ENCODE measurements around the gene KIF24. TPM values are rescaled to one million over a fixed set of nuclear protein-coding genes. Genes with fewer than 3 reads are reported as not detected.
"Not testable (repeated sequence)": the region's sequence is repeated elsewhere in the genome, so short reads cannot be mapped to it uniquely, and the experiment has no call there.

Gene KIF24
- total and polyA plus RNA-seq, 3 donors from 2014 or later, result 18.3 to 34.7 (median 20.0) TPM

DNA sequence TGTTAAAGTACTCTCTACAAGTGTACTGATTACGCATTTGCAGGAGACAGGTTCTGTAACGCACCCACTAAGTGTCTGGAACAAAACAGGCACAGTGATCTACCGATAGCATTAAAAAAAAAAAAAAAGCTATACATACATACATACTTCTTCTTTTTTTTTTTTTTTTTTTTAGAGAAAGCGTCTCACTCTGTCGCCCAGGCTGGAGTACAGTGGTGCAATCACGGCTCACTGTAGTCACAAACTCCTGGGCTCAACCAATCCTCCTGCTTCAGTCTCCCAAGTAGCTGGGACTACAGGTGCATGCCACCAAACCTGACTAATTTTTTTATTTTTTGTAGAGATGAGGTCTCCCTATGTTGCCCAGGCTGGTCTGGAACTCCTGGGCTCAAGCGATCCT lies 7.6 kb downstream of the KIF24 start:
- H3K9me3 ChIP-seq, result no peaks in the 10 kb centered on the region
- intact Hi-C loops (cut with DNase I; ENCODE audit: low total_unique reads), result no loop called here
- TF ChIP-seq POLR2A (IDR thresholded peaks at IDR 0.05), result no peak
- TF ChIP-seq, protein P1, sequence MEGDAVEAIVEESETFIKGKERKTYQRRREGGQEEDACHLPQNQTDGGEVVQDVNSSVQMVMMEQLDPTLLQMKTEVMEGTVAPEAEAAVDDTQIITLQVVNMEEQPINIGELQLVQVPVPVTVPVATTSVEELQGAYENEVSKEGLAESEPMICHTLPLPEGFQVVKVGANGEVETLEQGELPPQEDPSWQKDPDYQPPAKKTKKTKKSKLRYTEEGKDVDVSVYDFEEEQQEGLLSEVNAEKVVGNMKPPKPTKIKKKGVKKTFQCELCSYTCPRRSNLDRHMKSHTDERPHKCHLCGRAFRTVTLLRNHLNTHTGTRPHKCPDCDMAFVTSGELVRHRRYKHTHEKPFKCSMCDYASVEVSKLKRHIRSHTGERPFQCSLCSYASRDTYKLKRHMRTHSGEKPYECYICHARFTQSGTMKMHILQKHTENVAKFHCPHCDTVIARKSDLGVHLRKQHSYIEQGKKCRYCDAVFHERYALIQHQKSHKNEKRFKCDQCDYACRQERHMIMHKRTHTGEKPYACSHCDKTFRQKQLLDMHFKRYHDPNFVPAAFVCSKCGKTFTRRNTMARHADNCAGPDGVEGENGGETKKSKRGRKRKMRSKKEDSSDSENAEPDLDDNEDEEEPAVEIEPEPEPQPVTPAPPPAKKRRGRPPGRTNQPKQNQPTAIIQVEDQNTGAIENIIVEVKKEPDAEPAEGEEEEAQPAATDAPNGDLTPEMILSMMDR (IDR thresholded peaks at IDR 0.05), result no peak
- H3K27me3 ChIP-seq, result no peaks in the 10 kb centered on the region
- H3K4me3 ChIP-seq, result no peak overlapping the region
- H3K36me3 ChIP-seq (ENCODE audit: low read depth, missing control alignments), result no peaks in the 10 kb centered on the region
- no peaks in the 10 kb centered on the region for H3K4me1 ChIP-seq
- H3K27ac ChIP-seq, result no peak overlapping the region
- no peak for DNase-seq
- WGBS, 2 donors, result 91 to 99% methylated on average over 7 of the region's 7 CpGs

- TF ChIP-seq POLR2A (IDR thresholded peaks at IDR 0.05), result no peak
- Histone ChIP-seq H3K36me3 (ENCODE audit: low read depth, missing control alignments) (no peaks in the 10 kb centered on the region), H3K4me1 (no peaks in the 10 kb centered on the region), H3K4me3 (no peak overlapping the region), H3K27ac (no peak overlapping the region), H3K9me3 (no peaks in the 10 kb centered on the region), H3K27me3 (no peaks in the 10 kb centered on the region)
- intact Hi-C loops (cut with DNase I; ENCODE audit: low total_unique reads), result no loop called here
- WGBS, 2 donors, result 94% methylated on average over 40 to 44 of the region's 44 CpGs
- DNase-seq, result no peak
Observed at GRCh38 chr9:34318163-34318790, 10.8 kb downstream of the KIF24 start.

DNA sequence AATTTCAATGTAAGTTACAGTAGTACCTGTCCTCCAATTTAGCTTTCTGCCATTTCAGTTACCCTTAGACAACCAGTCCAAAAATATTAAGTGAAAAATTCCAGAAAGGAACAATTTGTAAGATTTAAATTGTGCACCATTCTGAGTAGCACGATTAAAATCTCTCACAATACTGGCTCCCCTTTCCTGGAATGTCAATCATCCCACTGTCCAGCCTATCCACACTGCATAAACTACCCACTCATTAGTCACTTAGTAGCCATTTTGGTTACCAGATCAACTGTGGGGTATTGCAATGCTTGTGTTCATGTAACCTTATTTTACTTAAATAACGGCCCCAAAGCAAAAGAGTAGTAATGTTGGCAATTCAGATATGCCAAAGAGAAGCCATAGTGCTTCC lies 11.6 kb downstream of the KIF24 start:
- Histone ChIP-seq H3K27ac (no peak overlapping the region), H3K4me3 (no peak overlapping the region), H3K36me3 (ENCODE audit: low read depth, missing control alignments) (no peaks in the 10 kb centered on the region), H3K4me1 (no peaks in the 10 kb centered on the region), H3K9me3 (no peaks in the 10 kb centered on the region), H3K27me3 (no peaks in the 10 kb centered on the region)
- intact Hi-C loops (cut with DNase I; ENCODE audit: low total_unique reads), result no loop called here
- no peak for TF ChIP-seq POLR2A (IDR thresholded peaks at IDR 0.05)
- TF ChIP-seq, protein P1 (IDR thresholded peaks at IDR 0.05), result no peak
- WGBS, 2 donors, result 64 to 71% methylated on average over 2 of the region's 2 CpGs
- DNase-seq, result no peak

DNA sequence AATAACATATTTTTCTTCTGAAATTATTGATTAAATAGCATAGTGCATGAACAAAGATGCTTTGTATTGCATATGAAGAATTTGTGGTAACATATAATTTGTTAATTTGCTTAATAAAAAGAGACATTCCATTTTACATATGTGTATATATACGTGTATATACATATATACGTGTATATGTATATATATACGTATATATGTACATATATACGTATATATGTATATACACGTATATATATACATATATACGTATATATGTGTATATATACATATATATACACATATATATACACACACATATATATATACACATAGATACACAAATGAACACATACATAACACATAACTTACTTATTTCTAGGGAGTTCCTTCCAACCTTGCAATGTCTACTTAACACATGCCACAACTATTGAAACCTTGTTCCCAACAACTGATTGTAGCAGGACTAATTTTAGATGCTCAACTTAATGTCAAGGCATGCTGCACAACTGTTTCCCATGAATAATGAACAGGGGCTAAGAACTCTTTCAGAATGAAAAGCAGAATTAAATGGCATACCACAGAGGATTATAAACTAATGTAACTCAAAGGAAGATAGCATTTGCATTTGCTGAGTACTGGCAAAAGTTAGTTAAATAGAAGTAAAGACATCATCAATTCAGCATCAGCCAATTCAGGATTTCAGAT lies 17.4 kb downstream of the KIF24 start:
- Histone ChIP-seq H3K27me3 (no peaks in the 10 kb centered on the region), H3K36me3 (ENCODE audit: low read depth, missing control alignments) (no peaks in the 10 kb centered on the region), H3K9me3 (no peaks in the 10 kb centered on the region), H3K27ac (no peak overlapping the region), H3K4me3 (no peak overlapping the region), H3K4me1 (no peaks in the 10 kb centered on the region)
- intact Hi-C loops (cut with DNase I; ENCODE audit: low total_unique reads), result no loop called here
- TF ChIP-seq POLR2A (IDR thresholded peaks at IDR 0.05), result no peak
- 77 to 95% methylated on average over 6 of the region's 6 CpGs for WGBS, 2 donors
- no peak for DNase-seq

DNA sequence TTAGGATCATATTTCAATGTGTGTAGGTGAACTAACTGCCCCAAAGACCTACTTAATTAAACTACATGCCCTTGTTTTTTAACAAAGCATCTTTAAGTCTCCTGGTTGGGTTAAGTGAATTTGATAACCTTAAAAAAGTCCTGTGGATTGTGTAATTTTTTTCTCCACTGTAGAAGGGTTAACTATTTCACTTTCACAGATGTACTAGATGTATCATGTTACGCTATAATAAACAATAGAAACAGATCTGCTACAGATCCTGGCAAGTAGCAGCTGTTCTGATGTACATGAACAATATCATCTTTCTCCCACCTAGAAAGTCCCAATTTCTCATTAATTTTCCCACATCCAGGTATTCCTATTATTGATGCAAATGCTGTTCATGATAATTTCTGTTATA lies 18.9 kb downstream of the KIF24 start:
- Histone ChIP-seq H3K27me3 (no peaks in the 10 kb centered on the region), H3K9me3 (no peaks in the 10 kb centered on the region), H3K4me1 (no peaks in the 10 kb centered on the region), H3K36me3 (ENCODE audit: low read depth, missing control alignments) (no peaks in the 10 kb centered on the region), H3K27ac (no peak overlapping the region), H3K4me3 (no peak overlapping the region)
- 86 to 90% methylated on average over 1 of the region's 1 CpG for WGBS, 2 donors
- intact Hi-C loops (cut with DNase I; ENCODE audit: low total_unique reads), result no loop called here
- no peak for DNase-seq
- TF ChIP-seq, protein P1 (IDR thresholded peaks at IDR 0.05), result no peak
- TF ChIP-seq POLR2A (IDR thresholded peaks at IDR 0.05), result no peak

DNA sequence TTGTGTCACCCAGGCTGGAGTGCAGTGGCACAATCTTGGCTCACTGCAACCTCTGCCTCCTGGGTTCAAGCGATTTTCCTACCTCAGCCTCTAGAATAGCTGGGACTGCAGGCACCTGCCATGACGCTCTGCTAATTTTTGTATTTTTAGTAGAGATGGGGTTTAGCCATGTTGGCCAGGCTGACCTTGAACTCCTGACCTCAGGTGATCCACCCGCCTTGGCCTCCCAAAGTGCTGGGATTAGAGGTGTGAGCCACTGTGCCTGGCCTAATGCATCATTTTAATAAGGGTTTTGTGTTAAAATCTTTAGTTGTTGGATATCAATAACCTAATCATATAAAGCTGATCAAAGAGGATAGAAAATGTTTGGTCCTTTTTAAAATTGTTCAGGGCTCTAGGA lies 20.8 kb downstream of the KIF24 start:
- WGBS, 2 donors, result 90 to 92% methylated on average over 3 of the region's 3 CpGs
- DNase-seq, result not testable (repeated sequence)

DNA sequence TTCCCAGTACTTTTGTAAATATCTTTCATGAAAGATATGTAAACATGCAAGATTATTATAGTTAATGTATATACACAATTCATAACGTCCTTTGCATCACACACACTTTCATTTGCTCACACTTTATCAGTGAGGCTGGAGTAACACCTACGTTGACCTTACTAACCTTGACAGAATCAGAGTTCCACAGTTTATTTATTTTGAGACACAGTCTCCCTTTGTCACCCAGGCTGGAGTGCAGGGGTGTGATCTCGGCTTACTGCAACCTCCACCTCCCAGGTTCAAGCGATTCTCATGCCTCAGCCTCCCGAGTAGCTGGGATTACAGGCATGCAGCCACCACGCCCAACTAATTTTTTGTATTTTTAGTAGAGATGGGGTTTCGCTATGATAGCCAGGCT lies 28.0 kb downstream of the KIF24 start:
- H3K27ac ChIP-seq; H3K4me1 ChIP-seq; H3K27me3 ChIP-seq; DNase-seq; intact Hi-C loops (cut with DNase I; ENCODE audit: low total_unique reads); H3K36me3 ChIP-seq (ENCODE audit: low read depth, missing control alignments); H3K9me3 ChIP-seq; H3K4me3 ChIP-seq: not testable (repeated sequence)
- WGBS, 2 donors, result 82 to 88% methylated on average over 7 of the region's 7 CpGs

More for the DNA sequence above, 20.8 kb downstream of the KIF24 start:
- H3K27me3 ChIP-seq; H3K9me3 ChIP-seq; H3K27ac ChIP-seq; H3K4me3 ChIP-seq; H3K36me3 ChIP-seq (ENCODE audit: low read depth, missing control alignments); intact Hi-C loops (cut with DNase I; ENCODE audit: low total_unique reads); H3K4me1 ChIP-seq: not testable (repeated sequence)
